HL-60 (cell line): ENCODE data around the gene ZFYVE26.

ENCODE experiments used
- DNase-seq, 2 experiments: peaks; one replicate each; pipeline ENCODE4 v3.0.0-alpha.2; 2010 to 2020; ENCODE audit warnings: low read depth in 1 of 2, low spot score in 1 of 2
- H3K27ac ChIP-seq: fragments of 250-450 bp; sonication (Bioruptor Pico); replicated peaks from 2 replicates; pipeline ENCODE4 v1.5.1; 2020; ENCODE audit warnings: mild to moderate bottlenecking, moderate library complexity
- H3K27me3 ChIP-seq: fragments of 250-450 bp; sonication (Bioruptor Pico); 2 replicates; pipeline ENCODE4 v1.5.1; 2021; ENCODE audit warnings: mild to moderate bottlenecking, moderate library complexity; ENCODE audit not compliant: insufficient read depth, poor library complexity, severe bottlenecking
- H3K4me3 ChIP-seq: replicated peaks from 2 replicates; pipeline ENCODE4 v1.5.1; 2011; ENCODE audit warnings: mild to moderate bottlenecking, control low read depth, low read length; ENCODE audit not compliant: insufficient read depth
- CTCF ChIP-seq: IDR thresholded peaks from one replicate; pipeline ENCODE4 v1.5.1; 2011; ENCODE audit warnings: low read length, control low read depth, inconsistent platforms; ENCODE audit not compliant: insufficient read depth
- GABPA ChIP-seq: IDR thresholded peaks from 2 replicates; pipeline ENCODE4 v1.6.1; 2012; ENCODE audit warnings: low read depth
- POLR2AphosphoS5 ChIP-seq: IDR thresholded peaks from 2 replicates; pipeline ENCODE4 v1.6.1; 2012; ENCODE audit warnings: low read depth
- SPI1 ChIP-seq: IDR thresholded peaks from 2 replicates; pipeline ENCODE4 v1.6.1; 2012; ENCODE audit warnings: low read depth, mild to moderate bottlenecking, borderline replicate concordance
- TF ChIP-seq, protein P1 (sequence below): IDR thresholded peaks from 2 replicates; pipeline ENCODE4 v1.6.1; 2012; ENCODE audit warnings: low read depth; ENCODE audit not compliant: insufficient replicate concordance

ZFYVE26 gene

GRCh38 chr14:67817750-67818438 is 1.5 kb upstream of the ZFYVE26 start:
- TF ChIP-seq GABPA (no peak), POLR2AphosphoS5 (no peak), SPI1 (no peak), CTCF (no peak)
- TF ChIP-seq, protein P1, sequence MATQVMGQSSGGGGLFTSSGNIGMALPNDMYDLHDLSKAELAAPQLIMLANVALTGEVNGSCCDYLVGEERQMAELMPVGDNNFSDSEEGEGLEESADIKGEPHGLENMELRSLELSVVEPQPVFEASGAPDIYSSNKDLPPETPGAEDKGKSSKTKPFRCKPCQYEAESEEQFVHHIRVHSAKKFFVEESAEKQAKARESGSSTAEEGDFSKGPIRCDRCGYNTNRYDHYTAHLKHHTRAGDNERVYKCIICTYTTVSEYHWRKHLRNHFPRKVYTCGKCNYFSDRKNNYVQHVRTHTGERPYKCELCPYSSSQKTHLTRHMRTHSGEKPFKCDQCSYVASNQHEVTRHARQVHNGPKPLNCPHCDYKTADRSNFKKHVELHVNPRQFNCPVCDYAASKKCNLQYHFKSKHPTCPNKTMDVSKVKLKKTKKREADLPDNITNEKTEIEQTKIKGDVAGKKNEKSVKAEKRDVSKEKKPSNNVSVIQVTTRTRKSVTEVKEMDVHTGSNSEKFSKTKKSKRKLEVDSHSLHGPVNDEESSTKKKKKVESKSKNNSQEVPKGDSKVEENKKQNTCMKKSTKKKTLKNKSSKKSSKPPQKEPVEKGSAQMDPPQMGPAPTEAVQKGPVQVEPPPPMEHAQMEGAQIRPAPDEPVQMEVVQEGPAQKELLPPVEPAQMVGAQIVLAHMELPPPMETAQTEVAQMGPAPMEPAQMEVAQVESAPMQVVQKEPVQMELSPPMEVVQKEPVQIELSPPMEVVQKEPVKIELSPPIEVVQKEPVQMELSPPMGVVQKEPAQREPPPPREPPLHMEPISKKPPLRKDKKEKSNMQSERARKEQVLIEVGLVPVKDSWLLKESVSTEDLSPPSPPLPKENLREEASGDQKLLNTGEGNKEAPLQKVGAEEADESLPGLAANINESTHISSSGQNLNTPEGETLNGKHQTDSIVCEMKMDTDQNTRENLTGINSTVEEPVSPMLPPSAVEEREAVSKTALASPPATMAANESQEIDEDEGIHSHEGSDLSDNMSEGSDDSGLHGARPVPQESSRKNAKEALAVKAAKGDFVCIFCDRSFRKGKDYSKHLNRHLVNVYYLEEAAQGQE: no peak
- H3K4me3 ChIP-seq: no peak overlapping the region
- DNase-seq: no peak

DNA sequence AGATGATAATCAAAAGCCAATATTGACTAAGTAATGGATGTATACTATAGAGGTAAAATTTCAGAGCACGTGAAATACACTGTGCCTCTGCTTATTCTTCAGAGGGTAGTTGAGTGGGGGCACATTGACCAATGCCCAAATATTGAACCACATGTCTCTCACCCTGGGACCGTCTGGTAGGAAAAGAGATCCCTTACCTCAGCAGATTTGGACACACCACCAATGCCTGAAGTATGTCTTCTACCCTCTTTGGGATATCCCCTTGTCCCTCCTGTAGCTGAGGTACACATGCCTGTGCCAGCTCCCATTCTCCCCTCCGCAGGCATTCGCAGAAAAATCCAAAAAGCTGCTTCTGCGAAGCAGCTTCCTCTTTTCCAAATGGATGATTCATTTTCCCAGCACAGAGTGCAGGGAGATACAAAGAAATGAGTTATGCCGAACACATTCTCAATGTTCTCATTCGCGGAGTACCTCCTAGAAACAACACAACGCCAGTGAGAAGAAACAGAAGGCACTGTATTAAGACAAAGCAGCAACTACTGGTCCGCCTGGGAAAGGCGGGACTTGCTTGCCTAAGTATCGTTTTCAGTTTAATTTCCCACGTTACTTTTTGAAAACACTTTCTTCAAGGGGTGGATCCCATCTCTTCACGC is 691 bp downstream of the ZFYVE26 start:
- TF ChIP-seq, protein P1: no peak
- TF ChIP-seq SPI1 (no peak), POLR2AphosphoS5 (no peak), CTCF (no peak), GABPA (no peak)
- Histone ChIP-seq H3K4me3 (peak overlapping the region; percentile 81), H3K27me3 (no peaks in the 10 kb centered on the region), H3K27ac (peak overlapping the region; percentile 73)
- DNase-seq: no peak

More at GRCh38 chr14:67817750-67818438, 1.5 kb upstream of the ZFYVE26 start:
- Histone ChIP-seq H3K27ac (no peak overlapping the region), H3K27me3 (no peaks in the 10 kb centered on the region)

DNA sequence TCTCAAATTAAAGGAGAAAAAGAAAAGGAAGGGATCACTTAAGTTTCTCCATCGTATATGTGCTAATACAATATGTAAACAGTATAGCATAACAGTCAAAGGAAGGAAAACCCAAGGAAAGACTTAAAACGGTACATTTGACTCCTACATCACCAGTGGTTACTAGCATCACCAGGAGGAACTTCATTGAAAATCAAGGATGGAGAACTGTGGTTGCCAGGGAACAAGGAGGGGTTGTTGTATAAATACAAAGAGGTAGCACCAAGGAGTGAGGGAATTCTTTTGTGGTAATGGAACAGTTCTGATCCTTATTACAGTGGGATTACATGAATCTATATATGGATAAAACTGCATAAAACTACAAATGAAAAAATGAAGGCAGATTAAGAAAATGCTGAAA is 1.6 kb downstream of the ZFYVE26 start:
- Histone ChIP-seq H3K27ac (no peak overlapping the region), H3K4me3 (no peak overlapping the region), H3K27me3 (no peaks in the 10 kb centered on the region)
- TF ChIP-seq POLR2AphosphoS5: no peak
- TF ChIP-seq, protein P1: no peak
- TF ChIP-seq GABPA: no peak
- TF ChIP-seq CTCF: no peak
- TF ChIP-seq SPI1: no peak
- no peak for DNase-seq
